Daoy (cell line): ENCODE data around the gene RIT2. TPM values are rescaled to one million over a fixed set of nuclear protein-coding genes. Genes with fewer than 3 reads are reported as not detected.
"Not testable (repeated sequence)": the region's sequence is repeated elsewhere in the genome, so short reads cannot be mapped to it uniquely, and the experiment has no call there.

Source experiments
- DNase-seq: peaks from one replicate; pipeline ENCODE4 v3.0.0-alpha.2; 2015; ENCODE audit warnings: low read depth
- total RNA-seq: library from RNA; depleted of rRNA; stranded (reverse); fragments of >200 nt; shearing (Covaris generic); gene quantifications from 2 replicates; pipeline ENCODE4 v1.2.3, GENCODE V29; 2014

RIT2 gene
- total RNA-seq, 1 experiment from 2014 or later, result not detected

DNA sequence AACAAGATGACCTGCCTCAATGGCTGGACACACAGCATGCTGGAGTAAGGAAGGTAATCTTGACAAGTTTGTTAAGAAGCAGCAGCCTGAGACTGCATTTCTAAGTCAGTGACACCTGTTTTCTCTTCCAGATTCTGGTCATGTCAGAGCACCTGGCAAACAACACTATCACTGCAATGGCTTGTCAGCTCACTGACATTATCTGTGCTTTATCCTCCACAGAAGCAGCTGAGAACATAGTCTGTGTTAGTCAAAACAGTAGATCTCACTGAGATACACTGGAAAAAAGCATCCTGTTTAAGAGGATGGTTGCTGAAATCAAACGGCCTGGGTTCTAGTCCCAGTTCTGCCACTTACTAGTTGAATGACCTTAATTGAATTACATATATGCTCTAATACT is 355.2 kb downstream of the RIT2 start:
- DNase-seq, result no peak

- DNase-seq, result no peak
These were observed 356.6 kb downstream of the RIT2 start for GRCh38 chr18:42758852-42759251.

GRCh38 chr18:42756214-42756613 is 359.3 kb downstream of the RIT2 start:
- DNase-seq, result no peak

DNA sequence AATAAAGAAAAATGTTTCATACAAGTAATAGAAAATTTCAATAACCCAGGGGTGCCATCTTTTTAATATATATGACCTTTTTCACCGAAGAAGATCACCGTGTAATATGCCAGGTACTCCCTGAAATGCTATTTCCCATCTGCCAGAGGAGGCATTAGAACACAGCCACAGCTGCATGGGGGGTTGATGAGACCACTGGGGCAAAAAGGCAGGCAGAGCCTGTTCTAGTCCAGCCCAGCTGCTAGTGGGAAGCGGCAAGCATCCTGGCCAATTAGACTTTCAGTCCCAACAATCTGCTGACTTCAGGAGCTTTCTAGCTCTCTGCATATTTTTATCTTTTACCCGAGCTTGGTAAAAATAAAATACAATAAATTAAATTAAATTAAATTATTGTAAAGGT is 362.6 kb downstream of the RIT2 start:
- no peak for DNase-seq

DNA sequence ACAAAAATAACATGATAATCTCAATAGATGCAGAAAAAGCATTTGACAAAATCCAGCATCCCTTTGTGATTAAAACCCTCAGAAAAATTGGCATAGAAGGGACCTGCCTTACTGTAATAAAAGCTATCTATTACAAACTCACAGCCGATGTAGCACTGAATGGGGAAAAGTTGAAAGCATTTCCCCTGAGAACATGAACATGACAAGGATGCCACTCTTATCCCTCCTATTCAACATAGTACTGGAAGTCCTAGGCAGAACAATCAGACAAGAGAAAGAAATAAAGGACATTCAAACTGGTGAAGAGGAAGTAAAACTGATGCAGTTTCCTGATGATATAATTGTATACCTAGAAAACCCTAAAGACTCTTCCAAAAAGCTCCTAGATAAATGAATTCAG is 368.7 kb downstream of the RIT2 start:
- no peak for DNase-seq

DNA sequence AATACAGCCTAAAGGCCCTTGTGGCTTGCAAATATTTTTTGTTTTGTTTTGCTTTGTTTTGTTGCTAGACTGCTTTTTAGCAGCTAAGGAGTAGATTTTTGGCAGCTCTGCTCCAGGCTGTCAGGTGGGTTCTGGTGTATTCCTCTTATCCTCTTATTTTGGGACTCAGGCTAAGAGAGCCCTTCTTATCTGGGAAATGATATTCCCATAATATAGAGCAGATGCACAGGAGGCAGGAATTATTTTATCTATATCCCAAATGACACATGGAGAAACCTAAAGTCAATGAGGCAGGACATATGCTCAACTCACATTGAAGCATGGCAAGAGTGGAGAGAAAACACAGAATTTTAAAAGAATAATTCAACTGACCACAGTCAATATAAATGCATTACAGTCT is 369.6 kb downstream of the RIT2 start:
- no peak for DNase-seq

GRCh38 chr18:42745171-42745570 is 370.3 kb downstream of the RIT2 start:
- DNase-seq, result no peak

GRCh38 chr18:42743373-42744138 is 371.9 kb downstream of the RIT2 start:
- DNase-seq, result no peak

DNA sequence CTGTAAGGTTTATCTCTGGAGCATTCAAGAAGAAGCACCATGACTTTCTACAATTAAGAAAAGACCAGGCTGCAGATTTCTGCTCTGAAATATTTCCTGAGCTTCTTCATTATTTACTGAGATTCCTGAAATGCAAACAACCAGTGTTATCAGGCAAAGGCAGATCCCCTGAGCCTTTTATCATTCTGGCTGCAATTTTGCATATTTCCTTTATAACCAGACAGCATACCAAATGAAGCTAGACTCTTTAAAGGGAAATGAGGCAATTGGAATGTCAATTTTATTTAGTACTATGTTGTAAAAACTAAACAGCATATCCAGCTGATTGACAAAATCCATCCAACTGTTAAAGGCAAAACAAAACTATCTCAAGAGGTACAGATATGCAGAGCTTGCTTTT is 372.5 kb downstream of the RIT2 start:
- DNase-seq, result no peak

DNA sequence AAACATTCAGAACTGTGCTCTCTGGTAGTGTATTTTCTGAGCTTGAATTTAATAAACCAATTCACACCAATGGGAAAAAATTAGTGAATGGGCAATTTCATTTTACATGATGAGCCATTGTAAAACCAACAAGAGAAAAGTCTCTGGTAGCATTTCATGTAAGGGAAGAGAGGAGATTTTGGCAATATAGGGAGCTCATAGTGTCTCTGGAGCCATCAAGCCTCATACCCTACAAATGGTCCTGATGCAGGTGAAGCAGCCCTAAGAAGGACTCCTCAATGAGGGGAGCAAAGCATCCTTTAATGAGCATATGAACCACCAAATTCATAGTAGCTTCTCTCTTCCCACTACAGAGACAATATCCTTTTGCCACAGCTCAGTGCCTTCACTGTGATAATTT is 373.0 kb downstream of the RIT2 start:
- DNase-seq, result no peak

DNA sequence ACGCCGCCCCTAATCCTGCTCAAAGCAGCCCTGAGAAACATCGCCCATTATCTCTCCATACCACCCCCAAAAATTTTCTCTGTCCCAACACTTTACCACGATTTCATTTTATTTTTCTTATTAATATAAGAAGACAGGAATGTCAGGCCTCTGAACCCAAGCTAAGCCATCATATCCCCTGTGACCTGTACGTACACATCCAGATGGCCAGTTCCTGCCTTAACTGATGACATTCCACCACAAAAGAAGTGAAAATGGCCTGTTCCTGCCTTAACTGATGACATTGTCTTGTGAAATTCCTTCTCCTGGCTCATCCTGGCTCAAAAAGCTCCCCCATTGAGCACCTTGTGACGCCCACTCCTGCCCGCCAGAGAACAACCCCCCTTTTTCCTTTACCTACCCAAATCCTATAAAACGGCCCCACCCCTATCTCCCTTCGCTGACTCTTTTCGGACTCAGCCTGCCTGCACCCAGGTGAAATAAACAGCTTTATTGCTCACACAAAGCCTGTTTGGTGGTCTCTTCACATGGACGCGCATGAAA is 373.6 kb downstream of the RIT2 start:
- not testable (repeated sequence) for DNase-seq

GRCh38 chr18:42741299-42741698 is 374.2 kb downstream of the RIT2 start:
- not testable (repeated sequence) for DNase-seq

- DNase-seq, result no peak
These were observed 379.4 kb downstream of the RIT2 start for GRCh38 chr18:42736074-42736473.

- no peak for DNase-seq
These were observed 381.0 kb downstream of the RIT2 start for GRCh38 chr18:42734520-42734919.

DNA sequence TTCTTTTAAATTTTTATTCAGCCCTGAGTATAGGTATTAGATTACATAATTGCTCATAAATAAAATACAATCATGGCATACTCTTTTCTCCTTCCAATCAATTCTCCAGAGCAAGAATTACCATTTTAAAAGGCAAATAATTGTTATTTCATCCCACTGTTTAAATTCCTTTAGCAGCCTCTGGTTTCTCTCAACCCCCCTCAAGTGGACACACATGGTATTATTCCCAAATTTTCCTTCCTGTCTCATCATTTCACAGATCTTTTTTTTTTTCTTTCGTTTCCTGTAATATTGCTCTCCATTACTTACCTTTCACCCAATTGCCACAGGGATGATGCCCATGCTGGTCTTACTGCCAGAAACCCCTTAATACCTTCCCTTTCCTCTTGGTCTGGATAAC is 385.2 kb downstream of the RIT2 start:
- no peak for DNase-seq

DNA sequence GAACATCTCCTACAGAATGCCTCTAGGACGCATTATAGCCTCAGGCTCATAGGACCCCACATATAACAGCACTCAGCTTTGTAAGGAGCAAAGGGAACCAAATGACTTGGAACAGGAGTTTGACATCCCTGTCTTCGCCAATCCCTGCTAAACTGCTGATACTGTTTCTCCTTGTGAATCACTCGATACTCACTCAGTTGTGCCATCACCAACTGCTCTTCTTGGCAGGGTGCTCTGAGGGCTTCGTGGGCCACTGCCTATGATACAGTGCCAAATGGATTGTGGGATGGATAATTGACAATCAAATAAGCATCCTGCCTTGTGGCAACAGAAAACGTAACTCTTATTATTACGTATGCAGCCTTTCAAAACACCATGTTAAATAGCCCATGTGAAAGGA is 396.3 kb downstream of the RIT2 start:
- DNase-seq, result no peak

- DNase-seq, result no peak
These were observed 403.4 kb downstream of the RIT2 start for GRCh38 chr18:42712065-42712464.

GRCh38 chr18:42707080-42707479 is 408.4 kb downstream of the RIT2 start:
- no peak for DNase-seq

DNA sequence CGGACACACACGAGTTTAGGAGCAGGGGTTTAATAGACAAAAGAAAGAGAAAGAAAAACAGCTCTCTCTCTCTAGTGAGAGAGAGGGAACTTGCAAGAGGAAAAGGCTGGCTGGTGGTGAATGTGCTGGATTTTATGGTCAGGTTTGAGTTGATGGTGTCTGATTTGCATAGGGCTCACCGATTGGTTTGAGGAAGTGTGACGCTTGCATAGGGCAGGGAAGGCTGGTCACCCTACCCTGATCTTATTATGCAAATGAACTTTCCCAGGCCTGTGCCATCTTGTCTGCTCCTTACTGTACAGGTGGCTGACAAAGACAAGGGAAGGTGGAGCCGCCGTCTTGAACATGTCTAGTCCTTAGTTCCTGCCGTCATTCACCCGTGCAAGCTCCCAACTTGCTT is 408.9 kb downstream of the RIT2 start:
- no peak for DNase-seq

DNA sequence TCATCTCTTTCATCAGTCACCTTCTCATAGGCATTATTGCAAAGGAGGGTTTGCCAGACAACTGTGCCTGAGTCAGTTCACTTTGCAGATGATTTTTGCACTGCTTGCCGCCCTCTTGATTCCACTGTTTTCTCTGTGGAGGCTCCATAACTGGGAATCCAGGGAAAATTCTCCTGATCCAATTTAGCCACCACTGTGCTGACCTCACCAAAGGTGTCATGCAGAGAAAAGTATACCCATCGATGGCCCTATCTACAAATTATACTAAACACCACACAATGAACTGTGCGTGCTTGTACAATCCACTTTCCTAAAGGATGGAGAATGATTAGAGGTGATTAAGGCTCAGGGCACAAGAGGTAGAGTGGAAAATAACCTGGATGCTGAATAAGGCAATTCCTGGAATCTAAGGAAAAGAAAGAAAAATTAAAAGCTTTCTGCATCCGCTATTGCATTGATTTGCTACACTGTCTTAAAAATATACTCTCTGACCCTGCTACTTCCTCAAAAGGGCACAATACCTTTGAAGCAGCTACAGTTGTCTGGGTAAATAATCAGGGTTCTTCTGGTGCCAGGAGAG is 409.4 kb downstream of the RIT2 start:
- no peak for DNase-seq
